Anterior cingulate cortex (tissue), 58 donors: ENCODE results near the gene OR2F1.
"Not testable (repeated sequence)": the region's sequence is repeated elsewhere in the genome, so short reads cannot be mapped to it uniquely, and the experiment has no call there.

Experiments
- DNase-seq, 58 donors: peaks; one replicate each; lab custom pipeline; 2025; lab: John Stamatoyannopoulos, UW

OR2F1 gene

GRCh38 chr7:144004703-144005102, 50.1 kb downstream of the OR2F1 start:
- DNase-seq, result no peak

GRCh38 chr7:144006029-144006691, 51.5 kb downstream of the OR2F1 start:
- DNase-seq, result no peak

GRCh38 chr7:144006692-144007042, 52.0 kb downstream of the OR2F1 start:
- DNase-seq, result no peak

- DNase-seq, result no peak
Observed at GRCh38 chr7:144009361-144009760, 54.7 kb downstream of the OR2F1 start.

- DNase-seq, result not testable (repeated sequence)
Observed at GRCh38 chr7:144010061-144010460, 55.4 kb downstream of the OR2F1 start.

GRCh38 chr7:144010821-144011220, 56.2 kb downstream of the OR2F1 start:
- not testable (repeated sequence) for DNase-seq

GRCh38 chr7:144011458-144012230, 57.0 kb downstream of the OR2F1 start:
- no peak for DNase-seq
